HFF-Myc (cell line): ENCODE measurements around the gene FBXO10.
"Not testable (repeated sequence)": the region's sequence is repeated elsewhere in the genome, so short reads cannot be mapped to it uniquely, and the experiment has no call there.

Experiments used
- DNase-seq: peaks from one replicate; pipeline ENCODE4 v3.0.0-alpha.2; 2011; ENCODE audit warnings: low read depth; ENCODE audit errors: extremely low read depth
- H3K4me3 ChIP-seq: replicated peaks from 2 replicates; pipeline ENCODE4 v1.5.1; 2011; ENCODE audit warnings: low read depth, mild to moderate bottlenecking, control low read depth, low read length
- TF ChIP-seq, protein P1 (sequence below): IDR thresholded peaks from 2 replicates; pipeline ENCODE4 v1.5.1; 2012; ENCODE audit warnings: mild to moderate bottlenecking, low read depth, low read length, control low read depth; ENCODE audit errors: missing control alignments

The FBXO10 gene

DNA sequence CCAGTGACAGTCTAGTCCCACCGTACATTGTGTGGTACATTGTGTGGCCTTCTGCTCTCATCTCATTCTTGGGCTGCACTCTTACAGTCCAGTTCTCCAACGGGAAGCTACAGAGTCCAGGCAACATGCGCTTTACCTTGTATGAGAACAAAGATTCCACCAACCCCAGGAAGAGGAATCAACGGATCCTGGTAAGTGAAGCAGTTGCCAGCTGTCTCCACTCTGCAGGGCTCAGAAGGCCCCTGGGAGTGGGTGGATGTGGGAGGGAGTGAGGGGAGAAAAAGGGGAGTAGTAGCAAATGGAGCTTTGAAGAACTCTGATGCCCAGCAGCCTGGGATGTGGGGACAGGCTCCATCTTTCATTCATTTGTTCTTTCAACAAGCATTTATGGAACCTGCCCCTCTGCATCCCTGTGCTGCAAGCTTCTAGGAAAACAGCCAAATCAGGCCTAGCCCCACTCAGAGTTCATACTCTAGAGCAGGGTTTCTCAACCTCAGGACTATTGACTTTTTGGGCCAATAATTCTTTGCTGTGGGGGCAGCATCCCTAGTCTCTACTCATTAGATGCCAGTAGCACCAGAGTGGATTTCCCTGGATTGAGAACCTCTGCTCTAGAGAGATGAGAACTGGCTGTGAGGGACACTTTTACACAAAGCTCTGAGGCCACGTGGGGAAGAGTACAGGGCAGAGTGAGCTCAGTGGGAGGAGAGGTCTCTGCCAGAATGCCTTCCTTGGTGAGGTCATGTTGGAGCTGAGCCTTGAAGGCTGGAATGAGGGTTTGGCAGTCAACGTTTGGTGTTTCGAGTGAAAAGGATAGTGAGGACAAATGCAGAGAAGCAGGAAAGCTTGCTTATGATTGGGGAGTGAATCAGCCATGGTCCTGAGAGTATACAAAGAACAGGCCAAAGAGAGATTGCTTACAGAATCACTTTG lies 89.3 kb downstream of the FBXO10 start:
- TF ChIP-seq, protein P1, sequence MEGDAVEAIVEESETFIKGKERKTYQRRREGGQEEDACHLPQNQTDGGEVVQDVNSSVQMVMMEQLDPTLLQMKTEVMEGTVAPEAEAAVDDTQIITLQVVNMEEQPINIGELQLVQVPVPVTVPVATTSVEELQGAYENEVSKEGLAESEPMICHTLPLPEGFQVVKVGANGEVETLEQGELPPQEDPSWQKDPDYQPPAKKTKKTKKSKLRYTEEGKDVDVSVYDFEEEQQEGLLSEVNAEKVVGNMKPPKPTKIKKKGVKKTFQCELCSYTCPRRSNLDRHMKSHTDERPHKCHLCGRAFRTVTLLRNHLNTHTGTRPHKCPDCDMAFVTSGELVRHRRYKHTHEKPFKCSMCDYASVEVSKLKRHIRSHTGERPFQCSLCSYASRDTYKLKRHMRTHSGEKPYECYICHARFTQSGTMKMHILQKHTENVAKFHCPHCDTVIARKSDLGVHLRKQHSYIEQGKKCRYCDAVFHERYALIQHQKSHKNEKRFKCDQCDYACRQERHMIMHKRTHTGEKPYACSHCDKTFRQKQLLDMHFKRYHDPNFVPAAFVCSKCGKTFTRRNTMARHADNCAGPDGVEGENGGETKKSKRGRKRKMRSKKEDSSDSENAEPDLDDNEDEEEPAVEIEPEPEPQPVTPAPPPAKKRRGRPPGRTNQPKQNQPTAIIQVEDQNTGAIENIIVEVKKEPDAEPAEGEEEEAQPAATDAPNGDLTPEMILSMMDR = no peak
- no peak for DNase-seq
- peak overlapping the region; percentile 99 for H3K4me3 ChIP-seq

DNA sequence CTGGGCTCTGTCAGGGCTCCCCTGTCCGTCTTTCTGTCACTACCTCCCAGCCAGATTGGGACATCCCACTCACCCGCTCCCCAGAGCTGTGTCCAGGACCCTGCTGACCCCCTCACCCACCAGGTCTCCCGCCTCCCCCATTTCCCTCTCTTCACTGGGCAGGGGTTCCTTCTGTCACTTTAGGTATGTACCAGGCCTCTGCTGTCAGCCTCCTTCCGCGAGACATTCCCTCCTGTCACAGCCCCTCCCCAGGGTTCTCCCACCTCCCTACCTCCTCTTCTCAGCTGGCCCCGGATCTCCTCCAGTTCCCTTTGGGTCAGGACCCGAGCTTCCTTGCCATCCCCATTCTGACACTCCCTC lies 89.9 kb downstream of the FBXO10 start:
- no peak for DNase-seq
- TF ChIP-seq, protein P1 = no peak
- H3K4me3 ChIP-seq = peak overlapping the region; percentile 99

DNA sequence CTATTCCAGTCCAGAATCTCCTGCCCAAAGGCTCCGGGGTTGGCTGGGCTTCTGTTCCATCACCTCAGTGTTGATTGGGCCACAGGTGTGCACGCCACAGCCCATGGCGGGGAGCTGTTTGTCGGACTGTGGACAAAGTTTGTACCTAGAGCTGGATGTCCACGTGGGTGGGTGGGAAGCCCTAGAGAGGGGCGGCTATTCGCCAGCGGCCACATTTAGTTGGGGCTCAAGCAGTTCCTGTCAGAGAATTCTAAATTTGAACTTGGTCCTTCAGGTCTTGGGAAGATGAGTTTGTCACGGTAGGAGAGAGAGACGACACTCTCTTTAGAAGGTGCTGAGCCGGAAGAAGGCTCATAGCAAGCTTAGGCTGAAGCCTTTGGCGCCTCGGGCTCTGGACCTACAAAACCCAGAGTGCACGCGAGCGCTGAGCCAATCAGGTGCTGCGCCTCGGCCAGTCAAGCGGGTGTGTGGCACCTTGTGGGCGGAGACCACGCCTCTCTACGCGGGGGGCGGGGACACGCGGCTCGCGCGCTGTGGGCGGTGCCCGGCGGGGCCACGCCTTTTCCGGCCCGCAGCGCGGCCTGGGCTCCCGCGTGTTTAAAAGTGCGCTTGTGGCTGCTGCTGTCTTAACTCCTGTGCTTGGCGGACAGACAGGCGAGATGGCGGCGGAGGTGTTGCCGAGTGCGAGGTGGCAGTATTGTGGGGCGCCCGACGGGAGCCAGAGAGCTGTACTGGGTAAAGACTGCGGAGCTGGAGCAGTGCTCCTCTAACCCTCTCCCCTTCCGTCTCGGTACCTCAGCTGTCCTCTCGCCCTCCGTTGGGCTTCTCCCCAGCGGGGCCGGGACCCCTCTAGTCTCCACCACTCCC lies 90.6 kb downstream of the FBXO10 start, which contains the start of gene POLR1E:
TSS of gene POLR1E (plus strand) at position 560 of the 867 bp plus-strand sequence. CDS start at position 660, 100 bp downstream.
- TF ChIP-seq, protein P1 = no peak
- DNase-seq = peak; percentile 87
- H3K4me3 ChIP-seq = peak within 1 kb of the TSS; percentile 99

DNA sequence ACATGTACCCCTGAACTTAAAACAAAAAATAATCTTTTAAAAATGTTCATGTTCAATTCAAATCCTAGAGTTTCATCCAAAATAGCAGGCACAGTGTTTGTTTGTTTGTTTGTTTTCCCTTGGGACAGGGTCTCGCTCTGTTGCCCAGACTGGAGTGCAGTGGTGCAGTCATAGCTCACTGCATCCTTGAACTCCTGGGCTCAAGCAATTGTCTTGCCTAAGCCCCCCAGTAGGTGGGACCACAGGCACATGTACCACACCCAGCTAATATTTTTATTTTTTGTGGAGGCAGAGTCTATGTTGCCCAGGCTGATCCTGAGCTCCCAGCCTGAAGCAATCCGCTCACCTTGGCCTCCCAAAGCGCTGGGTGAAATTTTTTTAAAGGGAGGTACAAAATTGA lies 95.4 kb downstream of the FBXO10 start:
- no peak for DNase-seq
- H3K4me3 ChIP-seq = no peak overlapping the region
- TF ChIP-seq, protein P1 = peak; percentile 4

DNA sequence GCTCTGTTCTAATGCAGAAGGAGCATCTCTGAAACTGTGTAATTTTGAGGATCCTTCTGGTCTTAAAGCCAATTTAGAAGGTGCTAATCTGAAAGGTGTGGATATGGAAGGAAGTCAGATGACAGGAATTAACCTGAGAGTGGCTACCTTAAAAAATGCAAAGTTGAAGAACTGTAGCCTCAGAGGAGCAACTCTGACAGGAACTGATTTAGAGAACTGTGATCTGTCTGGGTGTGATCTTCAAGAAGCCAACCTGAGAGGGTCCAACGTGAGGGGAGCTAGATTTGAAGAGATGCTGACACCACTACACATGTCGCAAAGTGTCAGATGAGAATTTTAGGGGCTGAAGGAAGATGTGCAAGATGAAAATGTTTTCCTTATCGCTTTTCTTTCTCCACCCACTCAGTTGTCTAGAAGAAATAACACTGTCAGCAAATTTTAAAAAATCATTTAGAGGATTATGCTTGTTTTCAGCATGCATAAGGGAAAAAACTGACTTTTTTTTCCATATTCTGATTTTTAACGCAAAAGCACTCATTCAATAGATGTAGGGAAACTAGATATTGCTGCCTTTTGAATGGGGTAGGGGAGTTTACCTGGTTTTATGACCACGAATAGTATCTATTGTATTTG lies 98.1 kb downstream of the FBXO10 start:
- not testable (repeated sequence) for H3K4me3 ChIP-seq, DNase-seq

DNA sequence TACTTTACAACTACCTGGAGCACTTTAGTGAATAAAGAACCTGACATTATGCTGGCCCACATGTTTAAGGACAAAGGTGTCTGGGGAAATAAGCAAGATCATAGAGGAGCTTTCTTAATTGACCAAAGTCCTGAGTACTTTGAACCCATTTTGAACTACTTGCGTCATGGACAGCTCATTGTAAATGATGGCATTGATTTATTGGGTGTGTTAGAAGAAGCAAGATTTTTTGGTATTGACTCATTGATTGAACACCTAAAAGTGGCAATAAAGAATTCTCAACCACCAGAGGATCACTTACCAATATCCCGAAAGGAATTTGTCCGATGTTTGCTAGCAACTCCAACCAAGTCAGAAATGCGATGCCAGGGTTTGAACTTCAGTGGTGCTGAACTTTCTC lies 98.7 kb downstream of the FBXO10 start:
- not testable (repeated sequence) for H3K4me3 ChIP-seq, DNase-seq

DNA sequence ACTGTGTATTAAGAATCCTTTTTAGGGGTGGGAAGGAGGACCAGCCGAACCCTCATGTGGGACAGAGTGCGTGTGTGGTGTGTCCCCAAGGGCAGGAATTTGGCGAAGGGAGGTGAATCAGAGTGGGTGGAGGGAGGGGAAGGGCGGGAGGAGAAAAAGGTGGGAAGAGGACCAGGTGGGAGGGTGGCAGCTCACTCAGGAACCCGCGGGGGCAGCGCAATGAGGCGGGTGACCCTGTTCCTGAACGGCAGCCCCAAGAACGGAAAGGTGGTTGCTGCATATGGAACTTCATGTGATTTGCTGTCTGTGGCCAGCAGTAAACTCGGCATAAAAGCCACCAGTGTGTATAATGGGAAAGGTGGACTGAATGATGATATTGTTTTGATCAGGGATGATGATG lies 99.2 kb downstream of the FBXO10 start:
- no peak for DNase-seq
- TF ChIP-seq, protein P1 = no peak
- H3K4me3 ChIP-seq = no peak overlapping the region
